ENCODE data around the gene LYG1.
"Not testable (repeated sequence)": the region's sequence is repeated elsewhere in the genome, so short reads cannot be mapped to it uniquely, and the experiment has no call there.

LYG1 gene

GRCh38 chr2:99278195-99278765 is 22.7 kb downstream of the LYG1 start:
- DNase-seq (ENCODE audit: low read depth in 4 of 4, low spot score in 1 of 4), result not testable (repeated sequence)

GRCh38 chr2:99275882-99276281 is 25.1 kb downstream of the LYG1 start:
- no peak for DNase-seq (ENCODE audit: low read depth in 4 of 4, low spot score in 1 of 4)

- DNase-seq (ENCODE audit: low read depth in 4 of 4, low spot score in 1 of 4), result no peak
These were observed 39.8 kb downstream of the LYG1 start for GRCh38 chr2:99261242-99261641.

GRCh38 chr2:99260184-99260583 is 40.8 kb downstream of the LYG1 start:
- DNase-seq (ENCODE audit: low read depth in 4 of 4, low spot score in 1 of 4), result no peak

- no peak for DNase-seq (ENCODE audit: low read depth in 4 of 4, low spot score in 1 of 4)
These were observed 41.5 kb downstream of the LYG1 start for GRCh38 chr2:99259465-99259864.

GRCh38 chr2:99256677-99257076 is 44.3 kb downstream of the LYG1 start:
- no peak for DNase-seq (ENCODE audit: low read depth in 4 of 4, low spot score in 1 of 4)

- DNase-seq (ENCODE audit: low read depth in 4 of 4, low spot score in 1 of 4), result no peak
These were observed 45.3 kb downstream of the LYG1 start, which contains the start of gene LYG2 for GRCh38 chr2:99255491-99256318. Gene LYG2 (minus strand): TSS chr2:99255666. CDS start chr2:99254260, 1,406 bp downstream.

GRCh38 chr2:99249951-99250350 is 51.0 kb downstream of the LYG1 start:
- DNase-seq (ENCODE audit: low read depth in 4 of 4, low spot score in 1 of 4), result no peak

GRCh38 chr2:99242151-99242550 is 58.8 kb downstream of the LYG1 start:
- no peak for DNase-seq (ENCODE audit: low read depth in 4 of 4, low spot score in 1 of 4)

GRCh38 chr2:99240431-99240830 is 60.6 kb downstream of the LYG1 start:
- no peak for DNase-seq (ENCODE audit: low read depth in 4 of 4, low spot score in 1 of 4)

GRCh38 chr2:99238599-99238998 is 62.4 kb downstream of the LYG1 start:
- no peak for DNase-seq (ENCODE audit: low read depth in 4 of 4, low spot score in 1 of 4)
